H1 (cell line): ENCODE data around the gene FAM24B. TPM values are rescaled to one million over a fixed set of nuclear protein-coding genes. Genes with fewer than 3 reads are reported as not detected.
A peak's percentile ranks its signal among the peaks of the same experiment; 100 is the strongest.

Source experiments
- EP300 ChIP-seq, 2 experiments: IDR thresholded peaks; 1 replicate in 1 of 2; 2 replicates in 1 of 2; pipeline ENCODE4 v1.6.1; 2011 to 2012; ENCODE audit warnings: low read depth in 2 of 2, low read length in 2 of 2, mild to moderate bottlenecking in 2 of 2, borderline replicate concordance in 1 of 2, inconsistent platforms in 1 of 2, moderate library complexity in 1 of 2
- TBP ChIP-seq: IDR thresholded peaks from 2 replicates; pipeline ENCODE4 v1.6.1; 2011; ENCODE audit warnings: low read depth, low read length, improper control_type of control experiment
- polyA plus RNA-seq, 7 experiments: library from polyadenylated mRNA; depleted of rRNA in 3 of 7; stranded (reverse) in 5 of 7; unstranded in 2 of 7; fragments of >200 nt in 5 of 7; fragments of 200-250 nt in 2 of 7; gene quantifications; 1 replicate in 5 of 7; 2 replicates in 1 of 7; 4 replicates in 1 of 7; pipeline versions ENCODE4 v1.2.1 to v1.2.3, GENCODE V29; 2011 to 2013; ENCODE audit warnings: missing spikeins in 2 of 7, mixed read lengths in 2 of 7
- total RNA-seq: library from RNA; stranded (reverse); fragmentation: NEBNext Ultra II Directional; extraction: Animal tissue kit (Norgen Biotek cat#: 25700); gene quantifications from 2 replicates; pipeline ENCODE4 v1.2.1, GENCODE V29; 2021
- TF ChIP-seq, protein P1 (sequence below), 3 experiments: IDR thresholded peaks; 1 replicate in 2 of 3; 2 replicates in 1 of 3; pipeline versions ENCODE4 v1.5.1 to v1.6.1; 2011; ENCODE audit warnings: low read length in 3 of 3, mild to moderate bottlenecking in 3 of 3, inconsistent platforms in 2 of 3, low read depth in 1 of 3, moderate library complexity in 1 of 3; ENCODE audit not compliant: insufficient read depth in 1 of 3; ENCODE audit errors: control extremely low read depth in 1 of 3

FAM24B gene
- total and polyA plus RNA-seq, 2 of the 8 experiments (the other 6 are each of a cell fraction or from before 2014, with no cell fraction given), result 0.50 to 0.56 TPM

DNA sequence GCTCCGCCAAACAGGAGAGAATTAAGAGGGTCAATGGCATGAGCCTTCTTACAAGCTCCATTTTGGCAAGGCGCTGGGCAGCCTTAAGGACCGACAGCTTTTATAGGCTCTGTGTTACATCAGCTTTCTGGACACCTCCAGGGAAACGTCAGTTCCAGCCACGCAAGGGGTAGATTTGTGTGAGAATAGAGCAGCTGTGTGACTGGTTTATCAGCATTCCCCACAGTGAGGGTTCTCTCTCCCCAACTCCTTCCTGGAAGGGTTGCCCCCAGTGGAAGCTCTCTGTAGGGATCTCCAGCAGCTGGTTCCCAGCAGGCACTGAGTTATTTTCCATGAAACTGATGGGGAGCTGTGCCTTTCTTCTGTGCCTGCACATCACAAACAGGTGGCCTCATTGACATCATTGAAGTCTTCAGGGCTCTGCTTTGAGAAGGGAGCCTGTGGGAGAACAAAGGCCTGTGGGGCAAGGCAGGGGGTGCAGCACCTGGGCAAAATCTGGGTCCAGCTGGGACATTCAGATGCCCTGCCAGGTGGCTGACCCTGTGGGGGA is 33.5 kb downstream of the FAM24B start, which contains the start of gene CUZD1 (continued):
- TF ChIP-seq, protein P1, sequence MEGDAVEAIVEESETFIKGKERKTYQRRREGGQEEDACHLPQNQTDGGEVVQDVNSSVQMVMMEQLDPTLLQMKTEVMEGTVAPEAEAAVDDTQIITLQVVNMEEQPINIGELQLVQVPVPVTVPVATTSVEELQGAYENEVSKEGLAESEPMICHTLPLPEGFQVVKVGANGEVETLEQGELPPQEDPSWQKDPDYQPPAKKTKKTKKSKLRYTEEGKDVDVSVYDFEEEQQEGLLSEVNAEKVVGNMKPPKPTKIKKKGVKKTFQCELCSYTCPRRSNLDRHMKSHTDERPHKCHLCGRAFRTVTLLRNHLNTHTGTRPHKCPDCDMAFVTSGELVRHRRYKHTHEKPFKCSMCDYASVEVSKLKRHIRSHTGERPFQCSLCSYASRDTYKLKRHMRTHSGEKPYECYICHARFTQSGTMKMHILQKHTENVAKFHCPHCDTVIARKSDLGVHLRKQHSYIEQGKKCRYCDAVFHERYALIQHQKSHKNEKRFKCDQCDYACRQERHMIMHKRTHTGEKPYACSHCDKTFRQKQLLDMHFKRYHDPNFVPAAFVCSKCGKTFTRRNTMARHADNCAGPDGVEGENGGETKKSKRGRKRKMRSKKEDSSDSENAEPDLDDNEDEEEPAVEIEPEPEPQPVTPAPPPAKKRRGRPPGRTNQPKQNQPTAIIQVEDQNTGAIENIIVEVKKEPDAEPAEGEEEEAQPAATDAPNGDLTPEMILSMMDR (IDR thresholded peaks at IDR 0.05; ENCODE audit: control extremely low read depth in 1 of 3, insufficient read depth in 1 of 3, low read depth in 1 of 3, low read length in 3 of 3), result peak in 2 of 3 experiments; percentile 15 to 45; a peak in 3 of 4 replicates
- TF ChIP-seq TBP (peak; percentile 81), EP300 (IDR thresholded peaks at IDR 0.05; ENCODE audit: borderline replicate concordance in 1 of 2, low read depth in 2 of 2, low read length in 2 of 2) (peak in 1 of 2 experiments; percentile 83; a peak in 1 of 3 replicates)
- TF ChIP-seq, all 59 proteins: peak for 22
